Chondrocyte (in vitro differentiated cells): ENCODE data around the gene RAPGEF5. TPM values are rescaled to one million over a fixed set of nuclear protein-coding genes. Genes with fewer than 3 reads are reported as not detected.

Experiments used
- DNase-seq: peaks from one replicate; pipeline ENCODE4 v3.0.0; 2021; ENCODE audit warnings: mixed read lengths, low spot score
- H3K27ac Mint-ChIP-seq: one replicate; pipeline ENCODE4 v1.8.0; 2021; ENCODE audit warnings: mild to moderate bottlenecking, moderate library complexity, mixed read lengths; ENCODE audit not compliant: unreplicated experiment
- H3K27me3 Mint-ChIP-seq: 2 replicates; pipeline ENCODE4 v1.8.0; 2021; ENCODE audit warnings: low read depth, mixed read lengths
- H3K36me3 Mint-ChIP-seq: 2 replicates; pipeline ENCODE4 v1.8.0; 2021; ENCODE audit warnings: low read depth, mixed read lengths
- H3K4me1 Mint-ChIP-seq: 2 replicates; pipeline ENCODE4 v1.8.0; 2021; ENCODE audit warnings: low read depth, mild to moderate bottlenecking, mixed read lengths
- H3K4me3 Mint-ChIP-seq: one replicate; pipeline ENCODE4 v1.8.0; 2021; ENCODE audit warnings: mild to moderate bottlenecking, moderate library complexity, mixed read lengths; ENCODE audit not compliant: unreplicated experiment
- H3K9me3 Mint-ChIP-seq: 2 replicates; pipeline ENCODE4 v1.8.0; 2021; ENCODE audit warnings: low read depth, mixed read lengths
- CTCF ChIP-seq: fragments of 200-600 bp; sonication (generic); IDR thresholded peaks from 2 replicates; pipeline ENCODE4 v1.5.0; 2021; ENCODE audit warnings: antibody characterized with exemption, mild to moderate bottlenecking, moderate library complexity
- total RNA-seq: library from RNA; stranded (reverse); gene quantifications from 3 replicates; pipeline ENCODE4 v1.2.1, GENCODE V29; 2021

Gene RAPGEF5
- total RNA-seq, 1 donor from 2014 or later = 2.2 TPM

GRCh38 chr7:22323714-22324113 is 33.2 kb downstream of the RAPGEF5 start:
- H3K4me3 Mint-ChIP-seq = no peak overlapping the region
- no peaks in the 10 kb centered on the region for H3K9me3 Mint-ChIP-seq
- no peaks in the 10 kb centered on the region for H3K36me3 Mint-ChIP-seq
- no peak overlapping the region for H3K27ac Mint-ChIP-seq
- H3K4me1 Mint-ChIP-seq = peaks cover 11% of the 10 kb centered on the region
- TF ChIP-seq CTCF = no peak
- no peak for DNase-seq
- peaks cover 6% of the 10 kb centered on the region for H3K27me3 Mint-ChIP-seq

GRCh38 chr7:22320416-22320815 is 36.5 kb downstream of the RAPGEF5 start:
- H3K4me3 Mint-ChIP-seq = no peak overlapping the region
- DNase-seq = no peak
- no peaks in the 10 kb centered on the region for H3K27me3 Mint-ChIP-seq
- TF ChIP-seq CTCF = no peak
- peaks cover 11% of the 10 kb centered on the region for H3K4me1 Mint-ChIP-seq
- H3K27ac Mint-ChIP-seq = no peak overlapping the region
- H3K9me3 Mint-ChIP-seq = no peaks in the 10 kb centered on the region
- no peaks in the 10 kb centered on the region for H3K36me3 Mint-ChIP-seq

- H3K27ac Mint-ChIP-seq = no peak overlapping the region
- no peak for TF ChIP-seq CTCF
- H3K4me1 Mint-ChIP-seq = peaks cover 11% of the 10 kb centered on the region
- H3K9me3 Mint-ChIP-seq = no peaks in the 10 kb centered on the region
- H3K4me3 Mint-ChIP-seq = no peak overlapping the region
- no peaks in the 10 kb centered on the region for H3K27me3 Mint-ChIP-seq
- no peak for DNase-seq
- H3K36me3 Mint-ChIP-seq = no peaks in the 10 kb centered on the region
Observed at GRCh38 chr7:22319424-22320403, 37.2 kb downstream of the RAPGEF5 start.

GRCh38 chr7:22318376-22318775 is 38.6 kb downstream of the RAPGEF5 start:
- Mint-ChIP-seq H3K4me3 (no peak overlapping the region), H3K27ac (no peak overlapping the region), H3K4me1 (peaks cover 11% of the 10 kb centered on the region), H3K27me3 (no peaks in the 10 kb centered on the region), H3K9me3 (no peaks in the 10 kb centered on the region), H3K36me3 (no peaks in the 10 kb centered on the region)
- TF ChIP-seq CTCF = no peak
- no peak for DNase-seq

GRCh38 chr7:22317632-22318031 is 39.3 kb downstream of the RAPGEF5 start:
- H3K4me1 Mint-ChIP-seq = peaks cover 11% of the 10 kb centered on the region
- H3K9me3 Mint-ChIP-seq = no peaks in the 10 kb centered on the region
- no peaks in the 10 kb centered on the region for H3K27me3 Mint-ChIP-seq
- H3K36me3 Mint-ChIP-seq = no peaks in the 10 kb centered on the region
- H3K4me3 Mint-ChIP-seq = no peak overlapping the region
- H3K27ac Mint-ChIP-seq = no peak overlapping the region
- no peak for DNase-seq
- TF ChIP-seq CTCF = no peak
